Neural crest cell (in vitro differentiated cells): ENCODE measurements around the gene DNM3. TPM values are rescaled to one million over a fixed set of nuclear protein-coding genes. Genes with fewer than 3 reads are reported as not detected.

Source experiments
- DNase-seq: peaks from one replicate; pipeline ENCODE4 v3.0.0; 2021; ENCODE audit warnings: low read depth, mixed read lengths, low spot score
- H3K27ac Mint-ChIP-seq: one replicate; pipeline ENCODE4 v1.8.0; 2021; ENCODE audit warnings: mild to moderate bottlenecking, mixed read lengths; ENCODE audit not compliant: unreplicated experiment
- H3K27me3 Mint-ChIP-seq: 2 replicates; pipeline ENCODE4 v1.8.0; 2021; ENCODE audit warnings: low read depth, mild to moderate bottlenecking, mixed read lengths
- H3K36me3 Mint-ChIP-seq: 2 replicates; pipeline ENCODE4 v1.8.0; 2021; ENCODE audit warnings: low read depth, mild to moderate bottlenecking, mixed read lengths
- H3K4me1 Mint-ChIP-seq: 2 replicates; pipeline ENCODE4 v1.8.0; 2021; ENCODE audit warnings: mixed read lengths
- H3K4me3 Mint-ChIP-seq: one replicate; pipeline ENCODE4 v1.8.0; 2021; ENCODE audit warnings: mild to moderate bottlenecking, mixed read lengths
- H3K9me3 Mint-ChIP-seq: 2 replicates; pipeline ENCODE4 v1.8.0; 2021; ENCODE audit warnings: mixed read lengths
- total RNA-seq: library from RNA; stranded (reverse); gene quantifications from 2 replicates; pipeline ENCODE4 v1.2.1, GENCODE V29; 2021
- TF ChIP-seq, protein P1 (sequence below): fragments of 200-600 bp; sonication (generic); conservative IDR thresholded peaks from 2 replicates; pipeline ENCODE4 v1.5.0; 2021; ENCODE audit warnings: antibody characterized with exemption, mild to moderate bottlenecking

DNM3 gene
- total RNA-seq, 1 donor from 2014 or later: 3.5 TPM

DNA sequence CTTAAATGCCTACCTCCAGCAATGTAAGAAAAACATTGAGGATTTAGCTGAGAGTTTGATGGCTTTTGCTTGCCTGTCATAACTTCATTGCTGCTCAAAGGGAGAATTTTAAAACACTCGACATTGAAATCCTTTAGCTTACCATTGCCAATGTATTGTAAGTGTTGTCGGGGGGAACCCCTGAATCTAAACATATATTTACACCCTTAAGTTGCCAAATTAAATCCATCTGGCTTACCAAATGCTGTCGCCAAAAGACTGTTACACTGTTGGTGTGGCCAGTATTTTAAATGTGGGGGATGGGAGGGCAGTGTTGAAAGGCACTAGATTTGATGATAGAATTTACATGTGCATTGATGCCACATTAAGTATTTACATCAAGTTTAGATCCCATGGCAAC is 554.3 kb downstream of the DNM3 start:
- Mint-ChIP-seq H3K9me3 (no peaks in the 10 kb centered on the region), H3K4me3 (no peak overlapping the region), H3K4me1 (peaks cover 64% of the 10 kb centered on the region), H3K27me3 (no peaks in the 10 kb centered on the region), H3K27ac (no peak overlapping the region), H3K36me3 (no peaks in the 10 kb centered on the region)
- no peak for DNase-seq
- TF ChIP-seq, protein P1, sequence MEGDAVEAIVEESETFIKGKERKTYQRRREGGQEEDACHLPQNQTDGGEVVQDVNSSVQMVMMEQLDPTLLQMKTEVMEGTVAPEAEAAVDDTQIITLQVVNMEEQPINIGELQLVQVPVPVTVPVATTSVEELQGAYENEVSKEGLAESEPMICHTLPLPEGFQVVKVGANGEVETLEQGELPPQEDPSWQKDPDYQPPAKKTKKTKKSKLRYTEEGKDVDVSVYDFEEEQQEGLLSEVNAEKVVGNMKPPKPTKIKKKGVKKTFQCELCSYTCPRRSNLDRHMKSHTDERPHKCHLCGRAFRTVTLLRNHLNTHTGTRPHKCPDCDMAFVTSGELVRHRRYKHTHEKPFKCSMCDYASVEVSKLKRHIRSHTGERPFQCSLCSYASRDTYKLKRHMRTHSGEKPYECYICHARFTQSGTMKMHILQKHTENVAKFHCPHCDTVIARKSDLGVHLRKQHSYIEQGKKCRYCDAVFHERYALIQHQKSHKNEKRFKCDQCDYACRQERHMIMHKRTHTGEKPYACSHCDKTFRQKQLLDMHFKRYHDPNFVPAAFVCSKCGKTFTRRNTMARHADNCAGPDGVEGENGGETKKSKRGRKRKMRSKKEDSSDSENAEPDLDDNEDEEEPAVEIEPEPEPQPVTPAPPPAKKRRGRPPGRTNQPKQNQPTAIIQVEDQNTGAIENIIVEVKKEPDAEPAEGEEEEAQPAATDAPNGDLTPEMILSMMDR: no peak

DNA sequence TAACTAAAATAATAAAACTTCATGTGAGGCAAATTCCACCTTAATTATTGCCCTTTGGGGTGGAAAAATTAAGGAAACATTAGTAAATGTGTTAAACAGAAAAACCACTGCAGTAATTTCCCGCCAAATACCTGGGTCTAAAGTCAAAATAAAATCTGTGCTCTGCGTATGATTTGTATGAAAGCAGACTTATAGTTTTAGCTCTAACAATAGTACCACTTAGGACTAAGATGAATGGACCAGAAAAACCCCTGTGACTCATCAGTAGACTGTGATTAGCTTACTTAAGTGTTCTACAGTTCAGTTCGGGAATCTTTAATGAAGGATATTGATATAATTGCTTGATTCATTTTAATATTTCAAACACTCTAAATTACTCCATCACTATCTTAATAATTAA is 555.9 kb downstream of the DNM3 start:
- Mint-ChIP-seq H3K27me3 (no peaks in the 10 kb centered on the region), H3K4me3 (no peak overlapping the region), H3K9me3 (no peaks in the 10 kb centered on the region), H3K4me1 (peaks cover 55% of the 10 kb centered on the region), H3K27ac (no peak overlapping the region), H3K36me3 (no peaks in the 10 kb centered on the region)
- TF ChIP-seq, protein P1: no peak
- DNase-seq: no peak

DNA sequence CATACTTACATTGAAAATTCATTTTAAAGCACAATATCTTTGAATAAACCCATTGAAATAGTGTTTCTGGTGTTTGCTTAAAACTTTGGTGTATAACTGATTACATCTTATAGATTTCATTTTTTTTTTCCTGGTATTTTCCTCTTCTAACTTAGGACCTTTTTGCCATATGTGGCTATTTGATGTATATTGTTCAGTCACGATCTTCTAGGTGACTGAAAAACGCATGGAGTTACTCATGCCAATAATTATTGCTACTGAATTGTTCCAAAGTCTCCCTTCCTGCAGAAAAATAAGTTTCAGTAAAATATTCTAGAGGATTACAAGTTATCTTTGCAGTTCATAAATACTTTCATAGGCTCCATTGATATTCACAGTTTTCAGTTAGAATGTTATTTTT is 556.3 kb downstream of the DNM3 start:
- Mint-ChIP-seq H3K4me1 (peaks cover 55% of the 10 kb centered on the region), H3K9me3 (no peaks in the 10 kb centered on the region), H3K36me3 (no peaks in the 10 kb centered on the region), H3K27ac (no peak overlapping the region), H3K27me3 (no peaks in the 10 kb centered on the region), H3K4me3 (no peak overlapping the region)
- no peak for DNase-seq
- TF ChIP-seq, protein P1: no peak

DNA sequence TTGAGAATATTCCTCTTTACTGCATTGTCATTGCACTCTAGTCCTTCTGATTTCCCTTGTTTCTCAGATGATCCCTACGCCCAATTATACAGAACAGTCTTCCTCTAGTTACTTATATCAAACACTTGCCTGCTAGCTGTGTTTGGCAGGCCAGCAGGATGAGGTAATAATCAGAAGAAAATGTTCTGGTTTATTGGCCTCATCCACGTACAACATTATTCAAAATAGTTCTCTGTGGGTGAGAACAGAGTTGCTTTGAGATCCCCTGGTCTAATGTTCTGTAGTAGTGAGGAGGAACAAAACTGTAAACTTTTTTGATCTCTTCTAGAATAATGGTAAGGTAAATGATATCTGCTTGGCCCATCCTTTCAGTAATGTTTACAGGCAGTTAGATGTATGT is 556.9 kb downstream of the DNM3 start:
- H3K4me1 Mint-ChIP-seq: peaks cover 52% of the 10 kb centered on the region

DNA sequence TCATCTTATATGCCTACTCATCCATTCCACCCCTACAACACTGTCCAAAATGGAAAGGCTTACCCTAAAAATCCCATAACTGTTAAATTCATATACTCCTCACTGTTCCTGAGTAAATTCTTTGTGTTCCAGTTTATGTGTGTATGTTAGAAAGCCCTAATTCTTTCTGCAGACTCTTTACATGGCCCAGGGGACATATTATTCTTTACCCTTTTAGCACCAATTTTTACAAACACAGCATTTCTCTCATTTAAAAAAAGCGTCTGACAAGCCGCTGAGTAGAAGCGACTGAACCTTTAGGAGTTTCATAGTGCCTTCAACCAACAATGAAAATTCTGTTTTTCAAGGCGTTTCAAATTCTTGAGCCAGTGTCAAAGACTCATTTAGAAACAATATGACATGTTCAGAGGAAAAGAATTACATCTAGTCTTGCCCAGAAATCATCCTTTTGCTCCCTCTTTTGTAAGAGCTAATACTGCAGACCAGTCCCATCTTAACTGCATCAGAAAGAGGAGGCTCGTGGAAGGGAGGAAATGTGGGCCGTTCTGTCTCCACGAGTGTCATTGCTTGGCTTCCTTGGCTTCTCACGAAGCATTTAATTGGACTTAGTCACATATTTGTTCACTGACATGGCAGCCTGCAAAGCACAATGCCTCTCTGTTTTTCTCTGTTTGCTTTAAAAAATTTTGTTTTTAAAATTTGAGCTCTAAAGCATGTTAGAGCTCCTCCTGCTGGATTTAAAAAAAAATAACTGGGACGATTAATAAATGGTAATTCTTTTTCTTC is 557.9 kb downstream of the DNM3 start:
- Mint-ChIP-seq H3K27ac (peak overlapping the region; percentile 94), H3K36me3 (no peaks in the 10 kb centered on the region), H3K4me3 (peak overlapping the region; percentile 48), H3K4me1 (peaks cover 48% of the 10 kb centered on the region), H3K27me3 (no peaks in the 10 kb centered on the region), H3K9me3 (no peaks in the 10 kb centered on the region)
- TF ChIP-seq, protein P1: peak; percentile 80
- DNase-seq: peak; percentile 24

More for the DNA sequence above, 556.9 kb downstream of the DNM3 start:
- no peaks in the 10 kb centered on the region for H3K36me3 Mint-ChIP-seq
- H3K27ac Mint-ChIP-seq: no peak overlapping the region
- no peak overlapping the region for H3K4me3 Mint-ChIP-seq
- DNase-seq: no peak
- TF ChIP-seq, protein P1: no peak
- no peaks in the 10 kb centered on the region for H3K9me3 Mint-ChIP-seq
- H3K27me3 Mint-ChIP-seq: no peaks in the 10 kb centered on the region
